Esophagus mucosa (tissue), 1 donor: ENCODE measurements around the gene OR5AR1. TPM values are rescaled to one million over a fixed set of nuclear protein-coding genes. Genes with fewer than 3 reads are reported as not detected.
"Not testable (repeated sequence)": the region's sequence is repeated elsewhere in the genome, so short reads cannot be mapped to it uniquely, and the experiment has no call there.

Source experiments
- ATAC-seq: fragments of 200-7000 bp; cut with Tn5 transposase; one replicate; pipeline ENCODE4 v1.9.1; 2020
- total RNA-seq: library from RNA; stranded (reverse); gene quantifications from one replicate; pipeline ENCODE4 v1.2.4, GENCODE V29; 2023
- donor health status: DM: yes; HTN: yes; CAD: no.

The OR5AR1 gene
- total RNA-seq, result not detected

GRCh38 chr11:56663386-56663785 is at the start of gene OR5AR1:
TSS of gene OR5AR1 (plus strand) at chr11:56663686. CDS start at chr11:56663686, 0 bp downstream.
- no peak for ATAC-seq

GRCh38 chr11:56624661-56625110 is 38.8 kb upstream of the OR5AR1 start:
- peak; percentile 53 for ATAC-seq

GRCh38 chr11:56625946-56626345 is 37.5 kb upstream of the OR5AR1 start:
- ATAC-seq, result no peak

GRCh38 chr11:56632329-56632728 is 31.2 kb upstream of the OR5AR1 start:
- ATAC-seq, result no peak

GRCh38 chr11:56636861-56637260 is 26.6 kb upstream of the OR5AR1 start:
- no peak for ATAC-seq

- no peak for ATAC-seq
Observed at GRCh38 chr11:56637500-56637899, 26.0 kb upstream of the OR5AR1 start.

GRCh38 chr11:56642339-56642738 is 21.1 kb upstream of the OR5AR1 start, which contains the start of gene OR5AP2:
TSS of gene OR5AP2 (minus strand) at chr11:56642439. CDS start at chr11:56642439, 0 bp downstream.
- no peak for ATAC-seq

GRCh38 chr11:56659755-56660154 is 3.7 kb upstream of the OR5AR1 start:
- no peak for ATAC-seq

- peak; percentile 54 for ATAC-seq
Observed at GRCh38 chr11:56670984-56671383, 7.5 kb downstream of the OR5AR1 start.

- ATAC-seq, result no peak
Observed at GRCh38 chr11:56688554-56689100, 25.1 kb downstream of the OR5AR1 start.

- ATAC-seq, result not testable (repeated sequence)
Observed at GRCh38 chr11:56691179-56691578, 27.7 kb downstream of the OR5AR1 start.

- ATAC-seq, result no peak
Observed at GRCh38 chr11:56693428-56693827, 29.9 kb downstream of the OR5AR1 start.

GRCh38 chr11:56698795-56699194 is 35.3 kb downstream of the OR5AR1 start, which contains the start of gene OR9G1:
TSS of gene OR9G1 (plus strand) at chr11:56699095. CDS start at chr11:56700388, 1,293 bp downstream.
- no peak for ATAC-seq

GRCh38 chr11:56700242-56700913 is 36.9 kb downstream of the OR5AR1 start:
- ATAC-seq, result peak; percentile 17

- peak; percentile 18 for ATAC-seq
Observed at GRCh38 chr11:56700914-56701485, 37.5 kb downstream of the OR5AR1 start.

GRCh38 chr11:56705784-56706396 is 42.4 kb downstream of the OR5AR1 start:
- no peak for ATAC-seq

GRCh38 chr11:56706486-56706885 is 43.0 kb downstream of the OR5AR1 start:
- peak; percentile 39 for ATAC-seq

GRCh38 chr11:56714206-56714605 is 50.7 kb downstream of the OR5AR1 start:
- no peak for ATAC-seq

Other genes with a start within 250 kb of the OR5AR1 start
- gene OR5M3, start 190.3 kb upstream of the OR5AR1 start, total RNA-seq, result not detected
- not detected for gene OR5M8, start 172.3 kb upstream of the OR5AR1 start, total RNA-seq
- not detected for gene OR5M11, start 120.4 kb upstream of the OR5AR1 start, total RNA-seq
- not detected for gene OR5M10, start 86.0 kb upstream of the OR5AR1 start, total RNA-seq
- gene OR5M1, start 48.8 kb upstream of the OR5AR1 start, total RNA-seq, result not detected
- gene OR5AP2, start 21.2 kb upstream of the OR5AR1 start, total RNA-seq, result not detected
- not detected for gene OR9G1, start 35.4 kb downstream of the OR5AR1 start, total RNA-seq
- gene OR9G4, start 85.0 kb downstream of the OR5AR1 start, total RNA-seq, result not detected